GM10266 (cell line): ENCODE measurements around the gene DOCK3.
"Not testable (repeated sequence)": the region's sequence is repeated elsewhere in the genome, so short reads cannot be mapped to it uniquely, and the experiment has no call there.

ENCODE experiments used
- DNase-seq: peaks from one replicate; pipeline ENCODE4 v3.0.0; 2012; ENCODE audit errors: extremely low spot score
- CTCF ChIP-seq: IDR thresholded peaks from 2 replicates; pipeline ENCODE4 v1.5.1; 2012; ENCODE audit warnings: mild to moderate bottlenecking, low read depth; ENCODE audit not compliant: control insufficient read depth, insufficient read depth; ENCODE audit errors: missing control alignments

Gene DOCK3

GRCh38 chr3:50759015-50759414 is 84.3 kb downstream of the DOCK3 start:
- no peak for DNase-seq
- TF ChIP-seq CTCF: no peak

- TF ChIP-seq CTCF: no peak
- no peak for DNase-seq
These were observed 103.0 kb downstream of the DOCK3 start for GRCh38 chr3:50777680-50778079.

GRCh38 chr3:50781766-50782165 is 107.0 kb downstream of the DOCK3 start:
- not testable (repeated sequence) for DNase-seq

GRCh38 chr3:50786631-50787030 is 111.9 kb downstream of the DOCK3 start:
- TF ChIP-seq CTCF: no peak
- DNase-seq: no peak

- not testable (repeated sequence) for DNase-seq
These were observed 116.2 kb downstream of the DOCK3 start for GRCh38 chr3:50790894-50791293.

- TF ChIP-seq CTCF: no peak
- DNase-seq: no peak
These were observed 117.8 kb downstream of the DOCK3 start for GRCh38 chr3:50792568-50792967.

GRCh38 chr3:50803805-50804204 is 129.1 kb downstream of the DOCK3 start:
- DNase-seq: not testable (repeated sequence)

GRCh38 chr3:50804376-50804775 is 129.6 kb downstream of the DOCK3 start:
- DNase-seq: not testable (repeated sequence)

- no peak for TF ChIP-seq CTCF
- DNase-seq: no peak
These were observed 130.6 kb downstream of the DOCK3 start for GRCh38 chr3:50805321-50805720.

- DNase-seq: no peak
- TF ChIP-seq CTCF: no peak
These were observed 131.3 kb downstream of the DOCK3 start for GRCh38 chr3:50806031-50806430.
